ENCODE data around the gene RBBP9. TPM values are rescaled to one million over a fixed set of nuclear protein-coding genes. Genes with fewer than 3 reads are reported as not detected.

The RBBP9 gene
- 10.0 and 20.9 TPM in 2 replicates for total RNA-seq

DNA sequence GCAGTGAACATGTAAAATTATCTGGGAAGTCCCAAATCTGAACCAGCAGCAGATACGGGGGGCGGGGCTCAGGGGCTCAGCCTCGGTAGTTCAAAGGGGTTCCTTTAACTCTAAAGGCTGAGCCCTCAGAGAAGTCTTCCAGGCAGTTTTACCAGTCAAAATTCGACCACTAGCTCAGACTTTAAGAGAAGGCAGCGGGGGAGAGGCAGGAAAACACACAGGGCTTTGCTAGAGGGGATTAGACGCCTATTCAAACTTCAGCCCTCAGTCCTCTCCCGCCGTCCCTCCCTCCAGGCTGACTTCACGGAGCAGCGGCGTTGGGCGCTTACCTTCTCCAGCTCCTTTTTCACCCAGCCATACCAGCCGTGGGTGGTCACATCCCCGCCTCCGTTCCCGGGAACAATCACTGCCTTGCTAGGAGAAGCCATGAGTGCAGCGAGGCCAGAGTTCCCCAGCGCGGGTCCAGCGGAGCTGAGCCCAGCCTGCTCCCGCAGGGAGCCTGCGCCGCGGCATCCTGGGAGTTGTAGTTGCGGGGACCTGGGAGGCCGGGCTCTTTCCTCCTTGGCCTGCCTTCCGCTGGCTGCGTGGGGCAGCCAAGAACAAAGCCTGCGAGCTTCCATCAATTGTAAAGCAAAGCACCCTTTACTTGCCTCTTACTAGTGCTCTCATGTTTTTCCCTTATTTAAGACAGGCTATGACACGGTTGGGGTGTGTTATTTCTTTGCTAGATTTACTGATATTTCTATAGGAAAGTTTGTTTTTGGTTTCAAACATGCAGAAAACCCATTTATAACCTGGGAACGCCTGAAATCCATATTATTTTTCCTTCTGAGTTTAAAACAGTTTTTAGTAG is at the start of gene RBBP9:
TSS of gene RBBP9 (minus strand) at position 486 of the 853 bp plus-strand sequence. CDS start at position 428, 58 bp downstream.

DNA sequence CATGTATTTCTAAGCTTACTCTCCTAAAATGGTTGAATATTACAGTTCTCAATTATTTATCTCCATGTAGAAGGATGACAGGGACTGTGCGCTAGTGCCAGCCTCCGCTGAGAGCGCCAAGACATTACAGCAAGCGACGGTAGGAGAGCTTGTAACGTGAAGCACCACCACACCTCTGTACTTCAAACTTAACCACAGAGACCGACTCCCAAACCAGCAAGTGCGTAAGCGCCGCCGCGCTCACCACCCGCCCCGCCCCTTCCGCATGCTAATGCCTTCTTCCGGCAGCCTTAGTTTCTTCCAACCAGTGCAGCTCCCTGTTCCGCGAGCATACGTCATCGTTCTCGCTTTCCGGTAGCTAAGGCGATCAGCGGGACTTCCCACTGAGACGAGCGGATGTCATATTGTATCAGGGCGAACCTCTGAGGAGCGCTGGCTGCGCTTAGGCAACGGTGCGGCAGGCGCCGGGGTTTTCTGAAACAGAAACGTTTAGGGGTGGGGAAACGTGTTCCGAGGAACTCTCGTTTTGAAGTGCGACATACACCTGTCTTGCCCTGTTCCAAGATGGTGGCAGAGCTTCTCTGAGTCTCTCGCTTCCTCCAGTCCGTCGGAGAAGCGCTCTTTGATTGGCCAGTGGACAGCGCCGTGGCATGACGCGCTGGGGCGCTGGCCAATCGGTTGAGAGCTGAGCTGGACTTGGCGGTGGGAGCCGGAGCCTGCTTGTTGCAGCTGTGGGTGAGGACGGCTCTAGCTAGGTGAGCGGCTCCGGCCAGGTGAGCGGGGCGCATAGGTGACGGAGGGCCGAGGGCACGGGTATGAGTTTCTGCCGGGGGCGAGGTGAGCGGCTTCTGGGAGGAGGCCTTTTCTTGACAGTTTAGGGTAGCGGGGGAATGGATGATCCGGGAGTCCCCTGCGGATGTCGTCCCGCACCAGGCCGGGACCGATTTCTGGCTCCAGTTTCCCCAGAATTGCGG is 10.5 kb upstream of the RBBP9 start, which contains the start of gene SEC23B:
TSS of gene SEC23B (plus strand) at position 723 of the 974 bp plus-strand sequence. CDS start 2,896 bp downstream, outside the sequence.

DNA sequence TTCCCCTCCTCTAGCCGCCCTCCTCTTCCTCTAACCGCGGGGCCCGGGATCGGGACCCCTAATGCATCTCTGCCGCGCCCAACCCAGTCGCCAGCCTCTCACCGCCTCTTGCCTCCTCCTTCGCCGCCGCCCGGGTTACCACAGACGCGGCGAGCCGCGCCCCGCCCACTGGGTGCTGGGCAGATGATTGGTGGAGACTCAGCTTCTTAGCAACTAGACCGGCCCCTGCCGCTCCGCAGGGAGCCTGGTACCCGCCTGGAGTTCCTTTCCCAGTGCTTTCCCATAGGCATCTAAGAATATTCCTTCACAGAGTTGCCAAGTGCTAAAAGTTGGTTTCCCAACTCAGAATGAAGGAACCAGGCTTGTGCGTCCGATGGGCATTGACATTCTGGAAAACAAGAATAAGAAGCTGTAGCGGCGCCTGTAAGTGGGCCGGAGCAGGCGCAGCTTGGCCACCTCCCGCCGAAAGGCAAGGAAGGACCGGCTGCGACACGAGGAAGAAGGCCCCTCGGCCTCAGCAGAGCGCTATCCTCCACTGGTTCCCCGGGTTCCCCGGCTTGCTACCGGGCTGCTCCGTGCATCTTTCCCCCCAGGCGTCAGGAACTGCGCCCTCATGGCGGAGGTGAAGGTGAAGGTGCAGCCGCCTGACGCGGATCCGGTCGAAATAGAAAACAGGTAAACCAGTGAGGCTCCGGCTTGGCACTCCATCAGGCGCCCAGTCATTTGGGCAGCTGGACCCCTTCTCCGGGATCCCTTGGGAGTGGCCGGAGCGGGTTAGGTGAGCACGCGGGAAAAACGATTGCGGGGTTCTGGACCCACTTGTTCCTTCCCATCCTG is 29.9 kb downstream of the RBBP9 start, which contains the start of the genes DZANK1 and POLR3F:
TSS of gene DZANK1 (minus strand) at position 137 of the 837 bp plus-strand sequence. CDS start 1,672 bp downstream, outside the sequence.
TSS of gene POLR3F (plus strand) at position 497 of the 837 bp plus-strand sequence. CDS start at position 614, 117 bp downstream.

Other genes starting within 250 kb of the RBBP9 start
- gene ZNF133, start 208.7 kb downstream of the RBBP9 start, total RNA-seq = 12.8 and 20.0 TPM in 2 replicates
- 0.71 and 1.1 TPM in 2 replicates for gene DZANK1, start 30.2 kb downstream of the RBBP9 start, total RNA-seq
- gene POLR3F, start 29.8 kb downstream of the RBBP9 start, total RNA-seq = 9.7 and 14.2 TPM in 2 replicates
- gene SEC23B, start 10.7 kb upstream of the RBBP9 start, total RNA-seq = 52.3 and 65.9 TPM in 2 replicates
- gene SMIM26, start 70.2 kb upstream of the RBBP9 start, total RNA-seq = 81.5 and 146 TPM in 2 replicates
- gene DTD1, start 90.8 kb upstream of the RBBP9 start, total RNA-seq = 70.8 and 96.8 TPM in 2 replicates